HepG2 (cell line): ENCODE results near the gene CCDC175. TPM values are rescaled to one million over a fixed set of nuclear protein-coding genes. Genes with fewer than 3 reads are reported as not detected.

Experiments
- CCDC6 ChIP-seq: sonication (generic); formaldehyde crosslinking; IDR thresholded peaks from 2 replicates; pipeline ENCODE4 v1.8.1; 2022; ENCODE audit warnings: mild to moderate bottlenecking, missing genetic modification reagents, moderate library complexity
- CENPT ChIP-seq: sonication (generic); formaldehyde crosslinking; IDR thresholded peaks from 2 replicates; pipeline ENCODE4 v1.8.0; 2022; ENCODE audit warnings: low read depth, mild to moderate bottlenecking, moderate library complexity, missing genetic modification reagents
- GABPB1 ChIP-seq: IDR thresholded peaks from 2 replicates; pipeline ENCODE4 v1.6.1; 2016; ENCODE audit warnings: mild to moderate bottlenecking, missing genetic modification reagents, moderate library complexity, missing compliant biosample characterization
- HNRNPL ChIP-seq: fragments of 200-400 bp; formaldehyde crosslinking; IDR thresholded peaks from 2 replicates; pipeline ENCODE4 v1.6.1; 2017; ENCODE audit warnings: mild to moderate bottlenecking, low read depth, low read length
- LCORL ChIP-seq, 2 experiments: fragments of 450-650 bp in 1 of 2; sonication (generic) in 1 of 2; formaldehyde crosslinking in 1 of 2; IDR thresholded peaks; 2 replicates each; pipeline versions ENCODE4 v1.5.0 to v1.6.1; 2017 to 2020; ENCODE audit warnings: antibody characterized with exemption in 1 of 2, missing genetic modification reagents in 1 of 2
- NCOA2 ChIP-seq: sonication (generic); formaldehyde crosslinking; IDR thresholded peaks from 2 replicates; pipeline ENCODE4 v1.8.0; 2022; ENCODE audit warnings: inconsistent platforms
- SP1 ChIP-seq, 2 experiments: fragments of 450-650 bp in 1 of 2; sonication (generic) in 1 of 2; formaldehyde crosslinking in 1 of 2; IDR thresholded peaks; 2 replicates each; pipeline versions ENCODE4 v1.4.0 to v1.6.1; 2016 to 2020; ENCODE audit warnings: missing genetic modification reagents in 1 of 2
- YEATS4 ChIP-seq: sonication (generic); formaldehyde crosslinking; IDR thresholded peaks from 2 replicates; pipeline ENCODE4 v1.4.0; 2020; ENCODE audit warnings: missing genetic modification reagents, borderline replicate concordance
- ZNF224 ChIP-seq: sonication (generic); formaldehyde crosslinking; IDR thresholded peaks from 2 replicates; pipeline ENCODE4 v1.5.0; 2020; ENCODE audit warnings: mild to moderate bottlenecking, missing genetic modification reagents
- ZNF260 ChIP-seq: sonication (generic); formaldehyde crosslinking; IDR thresholded peaks from 2 replicates; pipeline ENCODE4 v1.4.0; 2020; ENCODE audit warnings: missing genetic modification reagents, low read depth, mild to moderate bottlenecking, borderline replicate concordance
- ZNF3 ChIP-seq: IDR thresholded peaks from 2 replicates; pipeline ENCODE4 v1.7.0; 2017; ENCODE audit warnings: inconsistent platforms
- ZNF446 ChIP-seq: sonication (generic); formaldehyde crosslinking; IDR thresholded peaks from 2 replicates; pipeline ENCODE4 v1.5.0; 2020; ENCODE audit warnings: mild to moderate bottlenecking, missing genetic modification reagents
- ZNF484 ChIP-seq: sonication (generic); formaldehyde crosslinking; IDR thresholded peaks from 2 replicates; pipeline ENCODE4 v1.5.1; 2020; ENCODE audit warnings: mild to moderate bottlenecking, low read depth, missing genetic modification reagents, borderline replicate concordance
- ZNF501 ChIP-seq: sonication (generic); formaldehyde crosslinking; IDR thresholded peaks from 2 replicates; pipeline ENCODE4 v1.5.1; 2020; ENCODE audit warnings: mild to moderate bottlenecking, moderate library complexity, missing genetic modification reagents
- ZNF660 ChIP-seq: sonication (generic); formaldehyde crosslinking; IDR thresholded peaks from 2 replicates; pipeline ENCODE4 v1.5.1; 2020; ENCODE audit warnings: mild to moderate bottlenecking, low read depth, missing genetic modification reagents, borderline replicate concordance
- ZNF75D ChIP-seq: sonication (generic); formaldehyde crosslinking; IDR thresholded peaks from 2 replicates; pipeline ENCODE4 v1.8.1; 2023; ENCODE audit warnings: missing genetic modification reagents, mild to moderate bottlenecking, borderline replicate concordance
- polyA plus RNA-seq, 8 experiments: library from polyadenylated mRNA; depleted of rRNA in 3 of 8; stranded (reverse) in 7 of 8; unstranded in 1 of 8; fragments of >200 nt; fragmentation: Illumina TruSeq in 4 of 8; extraction: Trizol in 4 of 8; gene quantifications; 2 replicates each; pipeline versions ENCODE4 v1.2.1 to v1.2.3, GENCODE V29; 2011 to 2016; ENCODE audit warnings: low read depth in 4 of 8, missing spikeins in 1 of 8, mixed read lengths in 1 of 8; ENCODE audit not compliant: insufficient read depth in 1 of 8
- total RNA-seq, 5 experiments: library from RNA; depleted of rRNA; stranded (reverse); fragments of >200 nt; fragmentation: Illumina TruSeq; extraction: Trizol; gene quantifications; 2 replicates each; pipeline ENCODE4 v1.2.3, GENCODE V29; 2016; ENCODE audit warnings: low read depth in 1 of 5
- TF ChIP-seq, protein P1 (sequence below): sonication (generic); formaldehyde crosslinking; IDR thresholded peaks from 2 replicates; pipeline ENCODE4 v1.4.0; 2020; ENCODE audit warnings: missing genetic modification reagents
- TF ChIP-seq, protein P2 (sequence below): sonication (generic); formaldehyde crosslinking; IDR thresholded peaks from 2 replicates; pipeline ENCODE4 v1.8.1; 2023; ENCODE audit warnings: mild to moderate bottlenecking, missing genetic modification reagents, borderline replicate concordance
- TF ChIP-seq, protein P3 (sequence below): sonication (generic); formaldehyde crosslinking; IDR thresholded peaks from 2 replicates; pipeline ENCODE4 v1.8.1; 2023; ENCODE audit warnings: missing genetic modification reagents, inconsistent platforms, borderline replicate concordance
- TF ChIP-seq, protein P4 (sequence below): sonication (generic); formaldehyde crosslinking; IDR thresholded peaks from 2 replicates; pipeline ENCODE4 v1.4.0; 2020; ENCODE audit warnings: missing genetic modification reagents
- TF ChIP-seq, protein P5 (sequence below), 2 experiments: sonication (generic) in 1 of 2; formaldehyde crosslinking in 1 of 2; IDR thresholded peaks; 2 replicates each; pipeline versions ENCODE4 v1.5.1 to v1.6.1; 2011 to 2020; ENCODE audit warnings: borderline replicate concordance in 1 of 2, low read depth in 1 of 2, low read length in 1 of 2, mild to moderate bottlenecking in 1 of 2, missing genetic modification reagents in 1 of 2, moderate library complexity in 1 of 2

CCDC175 gene
- total and polyA plus RNA-seq, 2 of the 13 experiments (the other 11 are each of a cell fraction or from before 2014, with no cell fraction given) = not detected

DNA sequence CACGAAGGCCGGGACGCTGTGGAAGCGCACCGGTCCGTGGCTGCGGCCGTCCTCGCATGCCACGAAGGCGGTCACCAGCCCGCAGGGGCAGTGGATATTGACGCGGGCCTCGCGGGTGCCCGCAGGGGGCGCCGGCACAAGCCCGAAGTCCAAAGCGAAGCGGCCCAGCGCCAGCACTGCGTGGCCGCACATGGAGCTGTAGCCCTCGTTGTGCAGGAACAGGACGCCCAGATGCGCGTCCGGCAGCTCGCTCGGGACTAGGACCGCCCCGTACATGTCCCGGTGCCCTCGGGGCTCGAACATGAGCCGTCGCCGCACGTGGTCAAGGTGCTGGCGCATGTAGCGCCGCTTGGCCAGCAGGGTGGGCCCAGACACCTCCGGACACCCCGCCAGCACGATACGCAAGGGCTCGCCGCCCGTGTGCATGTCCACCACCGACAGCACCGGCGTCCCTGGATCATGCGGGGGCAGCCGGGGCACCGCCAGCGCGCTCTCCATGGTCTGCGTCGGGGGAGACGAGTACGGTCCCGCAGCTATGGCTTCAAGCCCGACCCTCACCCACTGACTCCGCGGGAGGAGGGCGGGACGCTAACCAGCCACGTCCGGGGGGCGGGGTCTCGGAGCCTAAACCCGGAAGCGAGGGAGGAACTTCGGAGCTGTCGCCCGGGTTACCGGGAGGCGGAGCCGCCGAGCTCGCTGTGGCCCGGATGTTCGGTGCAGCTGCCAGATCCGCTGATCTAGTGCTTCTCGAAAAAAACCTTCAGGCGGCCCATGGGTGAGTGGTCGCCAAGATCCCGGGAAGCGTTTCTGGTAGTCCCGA is 92.6 kb downstream of the CCDC175 start, which contains the start of the genes JKAMP and L3HYPDH (continued):
- TF ChIP-seq, protein P1, sequence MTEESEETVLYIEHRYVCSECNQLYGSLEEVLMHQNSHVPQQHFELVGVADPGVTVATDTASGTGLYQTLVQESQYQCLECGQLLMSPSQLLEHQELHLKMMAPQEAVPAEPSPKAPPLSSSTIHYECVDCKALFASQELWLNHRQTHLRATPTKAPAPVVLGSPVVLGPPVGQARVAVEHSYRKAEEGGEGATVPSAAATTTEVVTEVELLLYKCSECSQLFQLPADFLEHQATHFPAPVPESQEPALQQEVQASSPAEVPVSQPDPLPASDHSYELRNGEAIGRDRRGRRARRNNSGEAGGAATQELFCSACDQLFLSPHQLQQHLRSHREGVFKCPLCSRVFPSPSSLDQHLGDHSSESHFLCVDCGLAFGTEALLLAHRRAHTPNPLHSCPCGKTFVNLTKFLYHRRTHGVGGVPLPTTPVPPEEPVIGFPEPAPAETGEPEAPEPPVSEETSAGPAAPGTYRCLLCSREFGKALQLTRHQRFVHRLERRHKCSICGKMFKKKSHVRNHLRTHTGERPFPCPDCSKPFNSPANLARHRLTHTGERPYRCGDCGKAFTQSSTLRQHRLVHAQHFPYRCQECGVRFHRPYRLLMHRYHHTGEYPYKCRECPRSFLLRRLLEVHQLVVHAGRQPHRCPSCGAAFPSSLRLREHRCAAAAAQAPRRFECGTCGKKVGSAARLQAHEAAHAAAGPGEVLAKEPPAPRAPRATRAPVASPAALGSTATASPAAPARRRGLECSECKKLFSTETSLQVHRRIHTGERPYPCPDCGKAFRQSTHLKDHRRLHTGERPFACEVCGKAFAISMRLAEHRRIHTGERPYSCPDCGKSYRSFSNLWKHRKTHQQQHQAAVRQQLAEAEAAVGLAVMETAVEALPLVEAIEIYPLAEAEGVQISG (CRISPR knock-in tag) = peak; percentile 82; the same call in 1 of the 2 replicates
- TF ChIP-seq ZNF3 (CRISPR knock-in tag) (no peak), ZNF660 (CRISPR knock-in tag) (peak; percentile 60; the same call in 1 of the 2 replicates), GABPB1 (CRISPR knock-in tag) (peak; percentile 91), CCDC6 (CRISPR knock-in tag) (peak; percentile 98), ZNF75D (CRISPR knock-in tag) (peak; percentile 96; the same call in 1 of the 2 replicates), ZNF224 (peak; percentile 96; the same call in 1 of the 2 replicates), ZNF501 (CRISPR knock-in tag) (peak; percentile 99), ZNF260 (no peak; the same call in 1 of the 2 replicates), YEATS4 (peak; percentile 100), LCORL (IDR thresholded peaks at IDR 0.05) (no peak), LCORL (CRISPR knock-in tag; IDR thresholded peaks at IDR 0.05) (peak; percentile 48), CENPT (CRISPR knock-in tag) (peak; percentile 91), SP1 (IDR thresholded peaks at IDR 0.05) (no peak), SP1 (CRISPR knock-in tag; IDR thresholded peaks at IDR 0.05) (peak; percentile 68), ZNF484 (CRISPR knock-in tag) (peak; percentile 89; the same call in 1 of the 2 replicates), HNRNPL (peak; percentile 50), ZNF446 (CRISPR knock-in tag) (peak; percentile 96), NCOA2 (0 out of 2 replicates have a peak, but pooled peaks have one; percentile 36)
- TF ChIP-seq, protein P2, sequence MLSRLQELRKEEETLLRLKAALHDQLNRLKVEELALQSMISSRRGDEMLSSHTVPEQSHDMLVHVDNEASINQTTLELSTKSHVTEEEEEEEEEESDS (CRISPR knock-in tag) = peak; percentile 79; the same call in 1 of the 2 replicates
- TF ChIP-seq, protein P3, sequence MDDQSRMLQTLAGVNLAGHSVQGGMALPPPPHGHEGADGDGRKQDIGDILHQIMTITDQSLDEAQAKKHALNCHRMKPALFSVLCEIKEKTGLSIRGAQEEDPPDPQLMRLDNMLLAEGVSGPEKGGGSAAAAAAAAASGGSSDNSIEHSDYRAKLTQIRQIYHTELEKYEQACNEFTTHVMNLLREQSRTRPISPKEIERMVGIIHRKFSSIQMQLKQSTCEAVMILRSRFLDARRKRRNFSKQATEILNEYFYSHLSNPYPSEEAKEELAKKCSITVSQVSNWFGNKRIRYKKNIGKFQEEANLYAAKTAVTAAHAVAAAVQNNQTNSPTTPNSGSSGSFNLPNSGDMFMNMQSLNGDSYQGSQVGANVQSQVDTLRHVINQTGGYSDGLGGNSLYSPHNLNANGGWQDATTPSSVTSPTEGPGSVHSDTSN = peak; percentile 90
- TF ChIP-seq, protein P4, sequence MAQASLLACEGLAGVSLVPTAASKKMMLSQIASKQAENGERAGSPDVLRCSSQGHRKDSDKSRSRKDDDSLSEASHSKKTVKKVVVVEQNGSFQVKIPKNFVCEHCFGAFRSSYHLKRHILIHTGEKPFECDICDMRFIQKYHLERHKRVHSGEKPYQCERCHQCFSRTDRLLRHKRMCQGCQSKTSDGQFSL (CRISPR knock-in tag) = peak; percentile 62; the same call in 1 of the 2 replicates
- TF ChIP-seq, protein P5, sequence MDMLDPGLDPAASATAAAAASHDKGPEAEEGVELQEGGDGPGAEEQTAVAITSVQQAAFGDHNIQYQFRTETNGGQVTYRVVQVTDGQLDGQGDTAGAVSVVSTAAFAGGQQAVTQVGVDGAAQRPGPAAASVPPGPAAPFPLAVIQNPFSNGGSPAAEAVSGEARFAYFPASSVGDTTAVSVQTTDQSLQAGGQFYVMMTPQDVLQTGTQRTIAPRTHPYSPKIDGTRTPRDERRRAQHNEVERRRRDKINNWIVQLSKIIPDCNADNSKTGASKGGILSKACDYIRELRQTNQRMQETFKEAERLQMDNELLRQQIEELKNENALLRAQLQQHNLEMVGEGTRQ (IDR thresholded peaks at IDR 0.05; ENCODE audit: low read depth, low read length) = peak; percentile 42; the same call in 1 of the 2 replicates
- TF ChIP-seq, protein P5 (CRISPR knock-in tag; IDR thresholded peaks at IDR 0.05; ENCODE audit: borderline replicate concordance) = peak; percentile 65
